HG02642 (cell line): Measurements from ENCODE around the gene DAP3.
A peak's percentile ranks its signal among the peaks of the same experiment; 100 is the strongest.
"Not testable (repeated sequence)": the region's sequence is repeated elsewhere in the genome, so short reads cannot be mapped to it uniquely, and the experiment has no call there.

Experiments used
- ATAC-seq: cut with Tn5 transposase; IDR thresholded peaks from one replicate; pipeline ENCODE4 v1.9.1; 2021; ENCODE audit warnings: mild to moderate bottlenecking; ENCODE audit not compliant: unreplicated experiment, poor library complexity

The DAP3 gene

GRCh38 chr1:155715056-155715455 is 26.2 kb downstream of the DAP3 start:
- not testable (repeated sequence) for ATAC-seq

DNA sequence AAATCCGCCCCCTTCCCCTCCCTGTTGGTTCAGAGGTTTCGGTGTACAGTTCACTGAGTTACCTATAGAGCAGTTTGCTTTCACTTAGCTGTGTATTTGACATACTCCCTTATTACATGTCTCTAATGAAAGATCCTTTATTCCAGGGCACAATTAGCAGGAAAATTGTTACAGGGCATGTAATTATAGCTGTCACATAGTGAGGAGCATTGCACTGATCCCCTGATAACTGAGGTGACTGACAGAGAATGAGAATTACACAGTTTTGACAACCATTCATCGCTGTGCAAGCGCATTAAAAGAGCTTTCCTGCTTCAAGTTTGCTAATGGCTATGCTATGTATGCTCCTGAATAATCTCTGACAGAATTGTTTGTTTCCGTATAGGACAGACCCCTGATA is 26.9 kb downstream of the DAP3 start:
- no peak for ATAC-seq

- peak; percentile 60 for ATAC-seq
Measured at GRCh38 chr1:155717041-155717440, 28.1 kb downstream of the DAP3 start.

DNA sequence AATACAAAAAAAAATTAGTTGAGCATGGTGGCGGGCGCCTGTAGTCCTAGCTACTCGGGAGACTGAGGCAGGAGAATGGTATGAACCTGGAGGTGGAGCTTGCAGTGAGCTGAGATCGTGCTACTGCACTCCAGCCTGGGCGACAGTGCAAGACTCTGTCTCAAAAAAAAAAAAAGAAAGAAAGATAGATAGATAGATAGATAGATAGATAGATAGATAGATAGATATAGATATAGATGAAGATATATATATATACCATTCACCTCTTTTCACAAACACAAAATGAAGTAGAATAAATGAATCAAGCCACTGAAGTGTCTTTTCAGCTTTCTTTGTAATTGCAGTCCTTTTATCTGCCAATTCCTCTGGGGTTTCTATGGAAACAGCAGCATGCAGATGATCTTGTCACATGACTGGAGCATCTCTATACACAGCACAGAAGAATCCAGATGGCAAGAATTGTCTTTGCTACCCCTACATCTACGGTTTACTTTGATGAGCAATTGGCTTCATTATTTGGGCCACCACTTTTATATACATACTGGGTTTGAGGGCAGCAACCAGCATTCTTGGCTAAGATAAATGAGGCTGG is 29.7 kb downstream of the DAP3 start:
- not testable (repeated sequence) for ATAC-seq

- ATAC-seq, result no peak
Measured at GRCh38 chr1:155719703-155720102, 30.8 kb downstream of the DAP3 start.

DNA sequence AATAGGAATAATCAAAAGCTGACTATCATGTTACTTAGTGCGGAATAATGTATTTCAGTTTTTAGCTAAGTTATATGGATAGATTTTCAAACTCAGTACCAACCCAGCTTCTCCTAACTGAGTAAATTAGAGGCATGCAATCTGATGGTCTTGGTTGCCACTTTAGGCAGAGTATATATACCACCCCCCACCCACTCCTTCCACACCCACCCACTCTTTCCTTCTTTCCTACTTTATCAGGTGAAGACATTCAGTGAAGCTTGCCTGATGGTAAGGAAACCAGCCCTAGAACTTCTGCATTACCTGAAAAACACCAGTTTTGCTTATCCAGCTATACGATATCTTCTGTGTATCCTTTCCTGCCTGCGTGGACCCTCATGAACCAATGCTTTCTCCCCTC is 36.3 kb downstream of the DAP3 start:
- no peak for ATAC-seq

- ATAC-seq, result no peak
Measured at GRCh38 chr1:155729031-155729898, 40.4 kb downstream of the DAP3 start.

- ATAC-seq, result no peak
Measured at GRCh38 chr1:155740995-155741394, 52.1 kb downstream of the DAP3 start.

DNA sequence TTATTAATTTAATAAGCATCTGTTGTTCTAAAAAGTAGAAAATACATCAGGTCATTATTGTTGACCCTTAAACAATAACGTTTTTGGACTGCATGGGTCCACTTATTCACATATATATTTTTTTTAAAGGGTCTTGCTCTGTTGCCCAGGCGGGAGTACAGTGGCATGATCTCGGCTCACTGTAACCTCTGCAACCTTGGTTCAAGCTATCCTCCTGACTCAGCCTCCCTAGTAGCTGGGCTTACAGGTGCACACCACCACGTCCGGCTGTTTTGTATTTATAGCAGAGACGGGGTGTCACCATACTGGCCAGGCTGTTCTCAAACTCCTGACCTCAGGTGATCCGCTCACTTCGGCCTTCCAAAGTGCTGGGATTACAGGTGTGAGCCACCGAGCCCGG is 53.0 kb downstream of the DAP3 start:
- no peak for ATAC-seq

DNA sequence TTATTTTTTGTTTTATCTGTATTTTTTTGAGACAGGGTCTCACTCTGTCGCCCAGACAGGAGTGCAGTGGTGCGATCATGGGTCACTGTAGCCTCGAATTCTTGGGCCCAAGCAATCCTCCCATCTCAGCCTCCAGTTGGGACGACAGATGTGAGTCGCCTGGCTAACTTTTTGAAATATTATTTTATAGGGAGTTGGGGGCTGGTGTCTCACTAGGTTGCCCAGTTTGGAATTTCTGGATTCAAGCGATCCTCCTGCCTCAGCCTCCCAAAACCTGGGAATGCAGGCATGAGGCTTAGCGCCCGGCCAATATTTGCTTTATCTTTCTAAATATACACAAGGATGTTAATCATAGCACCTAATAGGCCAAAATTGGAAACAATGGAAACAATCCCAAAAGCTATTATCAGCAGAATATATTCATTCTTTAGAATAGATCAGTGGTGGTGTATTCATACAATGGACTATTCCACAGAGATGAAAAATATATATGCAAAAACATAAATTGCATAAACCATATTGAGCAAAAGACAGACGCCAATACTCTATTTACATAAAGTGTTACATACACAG is 55.9 kb downstream of the DAP3 start:
- ATAC-seq, result no peak

DNA sequence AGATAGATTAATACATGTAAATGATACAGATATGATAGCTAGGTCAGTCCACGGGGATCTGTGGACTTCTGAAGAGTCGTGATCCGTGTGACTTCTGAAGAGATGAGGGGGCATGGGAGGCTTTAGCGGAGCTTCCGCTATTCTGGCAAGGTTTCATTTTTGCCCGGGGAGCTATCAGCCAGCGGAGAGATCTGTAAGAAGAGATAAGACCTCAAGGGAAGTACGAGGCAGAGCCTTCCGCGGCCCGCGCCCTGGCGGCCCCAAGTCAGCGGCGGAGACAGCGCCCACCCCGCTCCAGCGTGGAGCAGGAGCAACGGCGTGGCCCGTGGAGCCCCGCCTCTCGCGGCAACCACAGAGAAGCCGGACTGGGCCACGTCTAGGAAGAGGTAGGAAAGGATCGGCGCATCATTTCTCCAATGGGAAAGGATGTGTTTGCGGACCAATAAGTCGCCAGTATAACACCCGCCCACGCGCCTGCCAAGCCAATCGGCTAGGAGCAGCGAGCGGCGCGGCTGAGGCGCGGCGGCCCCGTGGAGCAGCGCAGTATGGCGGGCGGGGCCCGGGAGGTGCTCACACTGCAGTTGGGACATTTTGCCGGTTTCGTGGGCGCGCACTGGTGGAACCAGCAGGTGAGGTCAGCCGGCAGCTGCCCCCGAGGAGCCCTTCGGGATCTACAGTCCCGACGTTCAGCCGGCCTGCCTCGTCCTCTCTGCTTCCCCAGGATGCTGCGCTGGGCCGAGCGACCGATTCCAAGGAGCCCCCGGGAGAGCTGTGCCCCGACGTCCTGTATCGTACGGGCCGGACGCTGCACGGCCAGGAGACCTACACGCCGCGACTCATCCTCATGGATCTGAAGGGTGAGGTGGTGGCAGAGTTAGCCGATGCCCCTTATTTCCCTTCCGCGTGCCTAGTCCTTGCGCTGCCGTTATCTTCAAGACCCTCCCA is 56.7 kb downstream of the DAP3 start:
- peak; percentile 93 for ATAC-seq

- ATAC-seq, result not testable (repeated sequence)
Measured at GRCh38 chr1:155747586-155747985, 58.7 kb downstream of the DAP3 start.

DNA sequence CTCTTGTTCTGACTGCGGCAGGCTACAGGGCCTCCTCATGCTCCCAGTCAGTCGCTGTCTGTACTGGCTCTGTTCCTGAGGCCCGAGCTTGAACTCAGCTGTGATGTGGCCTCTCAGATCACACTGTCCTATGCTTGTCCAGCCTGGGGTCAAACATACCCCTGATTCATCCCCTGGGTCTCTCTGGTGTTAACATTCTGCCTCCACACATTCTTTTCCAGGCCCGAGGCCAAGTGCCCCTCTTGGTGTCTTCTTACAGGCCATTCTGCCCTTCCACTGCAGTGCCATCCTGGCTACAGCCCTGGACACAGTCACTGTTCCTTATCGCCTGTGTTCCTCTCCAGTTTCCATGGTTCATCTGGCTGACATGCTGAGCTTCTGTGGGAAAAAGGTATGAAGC is 59.2 kb downstream of the DAP3 start:
- not testable (repeated sequence) for ATAC-seq

DNA sequence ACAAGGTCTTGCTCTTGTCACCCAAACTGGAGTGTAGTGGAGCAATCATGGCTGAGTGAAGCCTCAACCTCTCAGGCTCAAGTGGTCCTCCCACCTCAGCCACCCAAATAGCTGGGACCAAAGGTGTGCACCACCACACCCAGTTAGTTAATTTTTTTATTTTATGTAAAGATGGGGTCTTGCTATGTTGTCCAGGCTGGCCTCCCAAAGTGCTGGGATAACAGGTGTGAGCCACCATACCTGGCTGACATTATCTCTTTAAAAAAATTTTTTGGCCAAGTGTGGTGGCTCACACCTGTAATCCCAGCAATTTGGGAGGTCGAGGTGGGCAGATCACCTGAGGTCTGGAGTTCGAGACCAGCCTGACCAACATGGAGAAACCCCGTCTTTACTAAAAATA is 70.1 kb downstream of the DAP3 start:
- not testable (repeated sequence) for ATAC-seq

DNA sequence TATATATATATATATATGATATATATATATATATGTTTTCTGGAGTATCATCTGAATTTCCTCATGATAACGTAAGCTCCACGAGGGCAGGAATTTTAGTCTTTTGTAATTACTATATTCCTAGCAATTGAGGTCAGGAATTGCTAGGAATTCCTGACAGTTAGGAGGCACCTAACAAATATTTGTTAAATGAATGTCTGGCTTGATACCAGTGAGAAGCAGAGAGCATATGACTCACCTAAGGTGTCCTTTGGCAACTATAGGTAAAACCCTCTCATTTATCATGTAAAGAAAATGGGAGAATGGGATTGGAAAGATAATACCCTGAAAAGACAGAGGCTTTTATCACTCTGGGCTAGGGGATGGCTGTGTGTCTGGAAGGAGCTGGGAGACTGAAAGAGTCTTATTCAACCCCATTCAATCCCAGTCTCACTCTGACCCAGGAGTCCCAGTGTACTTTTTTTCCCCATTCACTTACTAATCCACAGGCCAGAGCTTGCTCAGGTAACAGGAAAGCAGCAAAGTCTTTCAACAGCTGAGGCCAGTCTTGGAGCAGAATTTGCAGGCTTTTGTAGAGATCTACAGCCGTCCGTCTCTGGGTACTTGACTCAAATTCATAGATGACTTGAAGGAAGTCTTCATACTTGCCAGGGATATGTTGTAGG is 71.2 kb downstream of the DAP3 start:
- ATAC-seq, result no peak

GRCh38 chr1:155760751-155761475 is 72.0 kb downstream of the DAP3 start:
- no peak for ATAC-seq

GRCh38 chr1:155761736-155762405 is 73.0 kb downstream of the DAP3 start:
- no peak for ATAC-seq

DNA sequence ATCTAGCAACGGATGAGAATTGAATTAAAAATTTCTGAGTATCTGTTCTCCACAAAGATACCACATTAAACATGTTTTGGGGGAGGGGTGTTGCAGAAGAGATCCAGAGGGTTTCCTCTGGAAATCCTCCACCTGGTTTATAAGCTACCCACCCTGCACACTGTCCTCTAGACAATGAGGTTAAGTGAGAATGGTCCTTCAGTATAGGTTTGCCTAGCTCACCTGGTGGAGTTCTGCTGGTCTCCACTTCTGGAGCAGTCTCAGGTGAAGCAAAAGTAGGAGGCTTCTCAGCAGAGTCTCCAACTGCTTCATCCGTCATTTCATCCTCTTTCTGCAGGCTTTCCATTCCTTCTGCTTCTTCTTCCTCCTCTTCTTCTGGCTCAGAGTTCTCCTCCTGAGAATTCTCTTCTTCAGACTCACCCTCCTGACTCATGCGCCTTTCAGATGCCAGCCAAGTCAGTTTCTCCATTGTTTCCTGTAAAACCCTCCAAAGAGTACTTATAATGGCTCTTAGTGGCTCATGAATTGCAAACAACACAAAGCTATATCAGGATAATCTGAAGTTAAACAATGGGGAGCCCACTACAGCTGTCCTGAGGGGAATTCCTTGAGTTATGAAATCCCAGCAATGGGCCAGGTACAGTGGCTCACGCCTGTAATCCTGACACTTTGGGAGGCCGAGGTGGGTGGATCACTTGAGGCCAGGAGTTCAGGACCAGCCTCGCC is 74.4 kb downstream of the DAP3 start:
- ATAC-seq, result not testable (repeated sequence)
